AG08396 (cell line): ENCODE data around the gene UBB.
"Not testable (repeated sequence)": the region's sequence is repeated elsewhere in the genome, so short reads cannot be mapped to it uniquely, and the experiment has no call there.

Experiments
- DNase-seq: peaks from one replicate; pipeline ENCODE4 v3.0.0; 2012; ENCODE audit warnings: low spot score, mixed read lengths

Gene UBB

DNA sequence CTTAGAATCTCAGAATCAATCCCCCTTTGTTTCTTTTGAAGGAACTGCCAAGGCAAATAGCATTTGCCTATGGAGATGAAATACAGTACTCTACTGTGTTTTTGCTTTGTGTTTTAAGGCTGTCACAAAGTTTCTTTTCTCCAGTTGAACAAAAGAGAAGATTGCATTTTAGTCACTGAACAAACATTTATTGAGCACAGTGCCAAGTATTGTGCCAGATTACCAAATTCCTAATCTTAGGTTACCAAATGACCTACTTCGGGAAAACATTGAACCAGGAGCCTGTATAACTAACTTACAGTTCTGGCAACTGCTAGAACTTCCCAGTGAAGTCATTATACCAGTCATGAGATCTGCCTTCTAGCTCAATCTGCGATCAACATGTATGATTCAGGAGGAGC, 3.0 kb upstream of the UBB start:
- peak; percentile 46 for DNase-seq

DNA sequence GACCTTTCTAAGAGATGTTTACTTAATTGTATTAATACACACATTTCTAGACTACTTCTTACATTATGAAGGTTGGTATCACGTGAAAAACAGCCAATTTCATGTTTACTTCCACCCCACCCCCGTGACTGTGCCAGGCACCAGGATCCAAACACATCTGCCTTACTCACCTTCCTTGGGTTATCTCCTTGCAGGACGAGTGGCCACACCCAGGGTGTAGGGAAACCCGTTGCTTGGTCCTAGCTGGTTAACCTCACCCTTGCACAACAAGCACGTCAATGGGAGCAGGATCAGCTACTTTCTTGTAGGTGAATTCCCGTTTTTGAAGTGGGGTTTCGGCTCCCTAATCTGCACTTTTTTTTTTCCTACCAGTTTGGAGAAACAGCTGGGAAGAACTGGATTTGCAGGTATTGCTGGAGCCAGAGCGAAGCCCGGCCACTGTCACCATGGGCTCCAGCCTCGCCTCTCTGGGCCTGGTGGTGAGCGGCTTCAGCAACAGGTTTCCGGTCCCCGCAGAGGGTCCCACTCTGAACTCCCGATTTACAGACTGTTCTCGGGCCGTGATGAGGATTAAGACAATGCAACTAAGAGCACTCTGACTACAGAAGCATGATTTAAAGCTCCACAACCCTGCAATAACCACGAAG, 2.1 kb upstream of the UBB start:
- no peak for DNase-seq

DNA sequence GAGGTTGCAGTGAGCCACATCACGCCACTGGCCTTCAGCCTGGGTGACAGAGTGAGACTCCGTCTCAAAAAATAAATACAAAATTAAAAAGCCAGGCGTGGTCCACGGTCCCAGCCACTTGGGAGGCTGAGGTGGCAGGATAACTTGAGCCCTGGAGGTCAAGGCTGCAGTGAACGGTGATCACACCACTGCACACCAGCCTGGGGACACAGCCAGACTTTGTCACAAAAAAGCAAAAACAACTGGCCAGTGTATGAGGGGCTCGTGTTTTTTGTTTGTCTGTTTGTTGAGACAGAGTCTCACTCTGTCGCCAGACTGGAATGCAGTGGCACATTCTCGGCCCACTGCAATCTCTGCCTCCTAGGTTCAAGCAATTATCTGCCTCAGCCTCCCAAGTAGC, 1.2 kb upstream of the UBB start:
- DNase-seq: no peak

DNA sequence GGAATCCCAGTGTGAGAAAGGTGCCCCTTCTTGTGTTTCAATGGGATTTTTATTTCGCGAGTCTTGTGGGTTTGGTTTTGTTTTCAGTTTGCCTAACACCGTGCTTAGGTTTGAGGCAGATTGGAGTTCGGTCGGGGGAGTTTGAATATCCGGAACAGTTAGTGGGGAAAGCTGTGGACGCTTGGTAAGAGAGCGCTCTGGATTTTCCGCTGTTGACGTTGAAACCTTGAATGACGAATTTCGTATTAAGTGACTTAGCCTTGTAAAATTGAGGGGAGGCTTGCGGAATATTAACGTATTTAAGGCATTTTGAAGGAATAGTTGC, 567 bp downstream of the UBB start:
- DNase-seq: no peak

DNA sequence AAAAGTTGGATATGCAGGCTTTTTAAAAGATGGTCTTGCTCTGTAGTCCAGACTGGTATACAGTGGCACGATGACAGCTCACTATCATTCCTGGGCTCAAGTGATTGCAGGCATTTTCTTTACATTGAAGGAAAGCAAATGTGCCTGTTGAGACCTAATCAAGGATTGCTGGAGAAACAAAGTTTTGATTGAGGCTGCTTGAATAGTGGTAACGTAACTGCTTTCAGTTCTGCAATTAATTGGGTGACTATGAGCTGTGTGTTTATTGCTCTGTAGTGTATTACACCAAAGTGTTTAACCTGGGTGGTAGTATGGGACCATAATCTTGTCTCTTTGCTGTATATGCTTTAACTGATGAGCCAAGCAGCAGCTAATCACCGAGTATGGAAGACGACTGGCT, 2.3 kb downstream of the UBB start:
- DNase-seq: no peak

DNA sequence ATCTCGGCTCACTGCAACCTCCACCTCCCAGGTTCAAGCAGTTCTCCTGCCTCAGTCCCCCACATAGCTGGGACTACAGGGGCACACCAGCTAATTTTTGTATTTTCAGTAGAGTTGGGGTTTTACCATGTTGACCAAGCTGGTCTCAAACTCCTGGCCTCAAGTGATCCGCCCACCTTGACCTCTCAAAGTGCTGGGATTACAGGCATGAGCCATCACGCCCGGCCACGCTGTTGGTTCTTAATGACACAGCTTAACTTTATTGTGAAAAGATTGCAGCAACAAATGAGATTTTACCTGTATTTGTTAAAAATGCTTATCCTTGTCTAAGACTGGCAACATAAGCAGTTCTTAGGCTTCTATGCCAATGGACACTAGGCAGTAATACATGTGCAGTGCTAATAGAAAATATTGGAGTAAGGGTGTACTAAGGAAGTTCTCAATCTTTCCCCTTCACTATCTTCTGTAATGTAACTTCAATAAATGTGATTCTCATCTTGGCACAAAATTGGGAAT, 2.9 kb downstream of the UBB start:
- DNase-seq: no peak

DNA sequence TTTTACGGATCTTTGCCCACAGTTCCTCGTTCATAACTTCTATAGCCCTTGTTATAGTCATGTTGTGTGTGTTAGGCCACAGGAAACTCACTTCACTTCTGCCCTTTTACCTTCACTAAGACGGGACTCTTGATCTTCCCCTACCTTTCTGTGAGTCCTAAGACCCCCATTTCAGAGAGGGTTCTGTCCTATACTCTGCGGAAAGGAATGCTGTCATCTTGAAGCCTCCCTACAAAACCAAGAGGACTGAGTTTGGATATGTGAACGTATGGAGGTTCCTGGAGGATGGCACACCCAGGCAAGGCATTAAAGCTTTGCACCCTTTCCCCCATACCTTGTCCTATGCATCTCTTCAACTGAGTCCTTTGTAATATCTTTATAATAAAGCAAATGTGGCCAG, 3.7 kb downstream of the UBB start:
- DNase-seq: no peak

DNA sequence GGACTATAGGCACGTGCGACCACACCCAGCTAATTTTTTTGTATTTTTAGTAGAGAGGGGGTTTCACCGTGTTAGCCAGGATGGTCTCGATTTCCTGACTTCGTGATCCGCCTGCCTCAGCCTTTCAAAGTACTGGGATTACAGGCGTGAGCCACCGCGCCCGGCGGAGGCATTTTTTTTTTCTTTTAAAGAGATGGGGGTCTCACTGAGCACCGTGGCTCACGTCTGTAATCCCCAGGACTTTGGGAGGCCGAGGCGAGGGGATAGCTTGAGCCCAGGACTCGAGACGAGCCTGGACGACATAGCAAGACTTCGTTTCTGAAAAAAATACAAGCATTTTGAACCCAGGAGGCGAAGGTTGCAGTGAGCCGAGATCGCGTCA, 5.2 kb downstream of the UBB start:
- not testable (repeated sequence) for DNase-seq

DNA sequence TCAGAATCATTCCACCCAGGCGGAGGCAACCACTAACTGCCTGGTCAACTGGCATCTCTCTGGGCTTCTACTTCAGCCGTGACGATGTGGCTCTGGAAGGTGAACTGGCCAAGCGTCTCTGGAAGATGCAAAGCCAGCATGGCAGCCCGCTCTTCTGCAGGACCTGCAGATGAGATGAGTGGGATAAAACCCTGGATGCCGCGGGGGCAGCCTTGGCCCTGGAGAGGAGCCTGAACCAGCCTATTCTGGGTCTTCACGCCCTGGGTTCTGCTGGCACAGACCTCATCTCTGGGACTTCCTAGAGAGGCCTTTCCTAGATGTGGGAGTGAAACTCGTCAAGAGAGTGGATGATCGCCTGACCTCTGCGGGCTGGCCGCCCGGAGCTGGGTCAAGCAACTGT, 10.6 kb downstream of the UBB start:
- DNase-seq: no peak

DNA sequence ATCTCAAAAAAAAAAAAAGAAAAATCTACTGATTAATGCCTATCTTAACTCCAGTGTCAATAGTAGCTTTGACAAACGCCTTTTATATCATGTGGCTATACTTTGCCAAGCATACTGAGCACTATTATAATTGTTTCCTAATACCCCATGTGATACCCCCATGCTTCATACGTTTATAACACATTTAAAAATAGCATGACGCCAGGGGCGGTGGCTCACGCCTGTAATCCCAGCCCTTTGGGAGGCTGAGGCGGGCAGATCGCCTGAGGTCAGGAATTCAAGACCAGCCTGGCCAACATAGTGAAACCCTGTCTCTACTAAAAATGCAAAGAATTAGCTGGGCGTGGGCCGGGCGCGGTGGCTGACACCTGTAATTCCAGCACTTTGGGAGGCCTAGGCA, 11.6 kb downstream of the UBB start:
- not testable (repeated sequence) for DNase-seq

DNA sequence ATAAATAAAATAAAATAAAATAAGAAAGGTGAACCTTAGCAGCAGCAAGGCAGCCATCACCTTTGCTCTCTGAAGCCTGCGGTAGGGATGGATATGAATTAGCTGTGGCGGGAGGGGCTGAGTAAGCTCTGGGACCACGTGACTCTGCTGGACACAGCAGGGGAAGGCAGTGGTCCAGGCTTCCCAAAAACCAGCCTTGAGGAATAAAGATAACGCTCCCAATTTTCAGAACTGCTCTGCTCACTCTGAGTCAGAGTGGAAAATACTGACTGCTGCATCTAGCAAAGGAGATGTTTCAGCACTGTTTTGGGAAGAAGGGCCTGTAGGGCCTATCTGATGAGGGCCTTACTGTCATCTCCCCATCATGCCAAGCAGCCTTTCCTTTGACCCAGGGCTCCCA, 15.0 kb downstream of the UBB start:
- peak; percentile 12 for DNase-seq

DNA sequence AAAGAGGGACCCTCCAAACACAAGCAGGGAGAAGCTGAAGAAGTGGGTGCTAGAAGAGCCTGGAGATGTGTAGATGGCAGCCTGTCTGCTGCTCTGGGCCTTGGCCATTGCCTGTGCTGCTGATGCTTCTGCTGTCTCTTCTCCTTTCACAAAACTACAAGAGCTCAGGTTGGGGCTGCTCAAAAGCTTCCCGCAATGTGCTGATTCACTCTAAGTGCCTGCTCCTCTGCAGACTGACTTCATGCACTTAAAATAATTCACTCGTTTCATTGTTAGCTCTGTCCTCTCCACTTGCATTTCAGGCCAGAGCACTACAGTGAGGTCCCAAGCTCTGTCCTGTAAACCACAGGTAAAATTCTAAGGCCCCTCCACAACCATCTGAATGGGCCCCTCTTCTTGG, 15.8 kb downstream of the UBB start:
- DNase-seq: not testable (repeated sequence)

DNA sequence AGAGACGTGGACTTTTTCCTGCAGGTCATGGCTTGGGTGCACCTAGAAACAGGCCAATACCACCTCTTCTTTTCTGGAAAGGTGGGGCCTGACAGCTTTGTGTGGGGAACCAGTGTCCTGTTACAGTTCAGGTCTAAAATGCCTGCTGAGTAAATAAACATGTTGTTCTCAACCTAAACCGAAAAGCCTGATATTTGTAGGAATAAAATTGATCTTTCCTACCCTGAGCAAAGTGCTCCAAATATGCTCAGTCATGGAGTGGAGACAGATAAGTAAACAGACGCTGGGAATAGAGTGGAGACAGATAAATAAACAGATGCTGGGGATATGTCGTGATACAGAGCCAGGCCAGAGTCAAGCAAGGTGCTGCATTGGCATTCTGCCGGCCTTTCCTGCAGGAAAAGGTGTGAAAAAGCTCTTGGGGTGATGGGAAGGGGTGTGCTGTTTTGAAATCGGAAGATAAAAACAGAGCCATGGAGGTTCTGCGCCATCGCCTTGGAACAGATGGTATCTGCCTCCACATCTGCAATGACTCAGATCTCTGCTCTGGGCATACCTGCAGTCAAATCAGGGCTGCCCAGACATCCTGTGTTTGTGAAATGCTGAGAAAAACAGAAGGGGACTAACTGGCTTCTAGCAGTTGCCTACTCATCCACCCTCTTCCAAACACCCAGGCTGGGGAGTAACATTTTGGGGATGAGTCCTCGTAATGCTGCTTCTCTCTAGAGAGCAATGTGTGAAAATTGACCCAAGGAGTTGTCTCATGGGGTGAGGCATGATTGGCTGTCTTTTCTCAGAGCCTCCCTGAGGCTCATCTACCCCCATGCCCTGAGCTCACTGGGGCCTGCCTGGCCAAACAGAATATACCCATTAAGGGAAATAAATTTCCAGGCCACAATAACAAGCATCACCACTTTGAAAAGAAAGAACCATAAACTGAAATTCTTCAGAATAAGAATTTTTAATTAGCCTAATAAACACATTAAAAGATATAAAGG, 17.7 kb downstream of the UBB start:
- DNase-seq: no peak

DNA sequence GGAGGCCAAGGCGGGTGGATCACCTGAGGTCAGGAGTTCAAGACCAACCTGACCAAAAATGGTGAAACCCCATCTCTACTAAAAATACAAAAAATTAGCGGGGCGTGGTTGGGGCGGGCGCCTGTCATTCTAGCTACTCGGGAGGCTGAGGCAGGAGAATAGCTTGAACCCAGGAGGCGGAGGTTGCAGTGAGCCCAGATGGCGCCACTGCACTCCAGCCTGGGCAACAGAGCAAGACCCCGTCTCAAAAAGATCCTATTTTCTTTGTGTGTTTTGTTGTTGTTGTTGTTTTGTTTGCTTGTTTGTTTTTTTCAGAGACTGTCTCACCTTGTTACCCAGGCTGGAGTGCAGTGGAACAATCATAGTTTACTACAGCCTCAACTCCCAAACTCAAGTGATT, 23.0 kb downstream of the UBB start:
- DNase-seq: not testable (repeated sequence)

DNA sequence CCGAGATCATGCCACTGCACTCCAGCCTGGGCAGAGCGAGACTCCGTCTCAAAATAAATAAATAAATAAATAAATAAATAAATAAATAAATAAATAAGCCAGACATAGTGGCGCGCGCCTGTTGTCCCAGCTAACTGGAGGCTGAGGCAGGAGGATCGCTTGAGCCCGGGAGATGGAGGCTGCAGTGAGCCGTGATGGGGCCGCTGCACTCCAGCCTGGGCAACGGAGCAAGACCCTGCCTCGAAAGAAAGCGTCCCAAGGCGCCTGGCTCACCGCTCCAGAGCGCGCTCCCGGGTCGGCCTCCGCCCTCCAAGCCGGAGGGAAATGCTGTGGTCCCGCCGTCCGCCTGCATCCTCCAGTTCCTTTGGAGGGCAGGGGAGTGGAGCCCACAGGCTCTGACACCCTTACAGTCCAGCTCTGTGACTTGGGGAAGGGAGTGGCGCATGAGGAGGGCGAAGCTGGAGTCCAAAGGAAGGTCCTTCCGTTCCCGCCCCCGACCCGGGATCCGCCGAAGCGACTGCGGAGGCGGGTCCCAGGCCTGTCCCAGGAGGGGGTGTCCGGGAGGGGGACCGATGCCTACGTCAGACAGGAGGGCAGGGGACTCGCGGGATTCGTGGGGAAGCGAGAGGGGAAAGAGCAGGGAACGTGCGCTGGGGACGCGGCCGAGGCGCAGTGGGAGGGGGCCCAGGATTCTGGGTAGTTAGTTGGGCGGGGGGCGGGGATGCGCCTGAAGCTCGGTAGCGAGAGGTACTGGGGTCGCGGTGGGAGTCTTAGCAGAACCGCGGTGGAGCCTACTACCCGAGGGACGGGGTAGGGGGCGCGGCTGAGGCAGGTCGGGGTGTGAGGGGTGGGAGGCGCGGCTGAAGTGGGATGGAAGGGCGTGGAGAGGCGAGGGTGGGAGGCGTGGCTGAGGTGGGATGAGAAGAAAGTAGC, 26.1 kb downstream of the UBB start:
- DNase-seq: peak; percentile 40

DNA sequence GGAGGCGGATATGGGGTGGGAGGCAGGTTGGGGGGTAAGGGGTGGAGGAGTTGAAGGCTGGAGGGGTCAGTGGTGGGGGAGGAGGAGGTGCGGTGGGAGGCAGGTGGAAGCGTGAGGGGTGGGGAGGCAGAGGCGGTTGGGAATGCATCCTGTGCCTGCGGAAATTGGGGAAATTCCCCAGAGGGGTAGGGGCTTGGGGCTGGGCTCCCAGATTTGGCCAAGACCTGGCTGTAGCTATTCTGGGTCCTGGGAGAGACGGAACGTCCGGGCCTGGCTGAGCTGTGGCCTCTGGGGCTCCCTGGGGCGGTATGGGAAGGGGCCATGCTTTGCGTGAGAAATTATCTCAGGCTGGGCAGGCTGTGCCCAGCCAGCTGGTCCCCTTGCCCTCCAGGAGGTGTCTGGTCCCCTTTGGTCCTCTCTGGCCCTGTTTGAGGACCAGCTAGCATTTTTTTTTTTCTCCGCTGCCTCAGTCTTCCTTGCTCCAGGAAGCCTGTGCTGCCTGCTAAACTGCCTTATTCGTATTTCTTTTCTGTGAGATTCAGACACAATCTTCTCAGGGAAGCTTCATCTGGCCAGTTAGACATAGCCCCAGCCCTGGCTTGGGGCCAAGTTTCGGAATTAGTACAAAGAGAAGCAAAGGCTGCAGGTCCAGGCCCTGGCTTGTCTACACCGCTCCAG, 27.2 kb downstream of the UBB start:
- DNase-seq: no peak

DNA sequence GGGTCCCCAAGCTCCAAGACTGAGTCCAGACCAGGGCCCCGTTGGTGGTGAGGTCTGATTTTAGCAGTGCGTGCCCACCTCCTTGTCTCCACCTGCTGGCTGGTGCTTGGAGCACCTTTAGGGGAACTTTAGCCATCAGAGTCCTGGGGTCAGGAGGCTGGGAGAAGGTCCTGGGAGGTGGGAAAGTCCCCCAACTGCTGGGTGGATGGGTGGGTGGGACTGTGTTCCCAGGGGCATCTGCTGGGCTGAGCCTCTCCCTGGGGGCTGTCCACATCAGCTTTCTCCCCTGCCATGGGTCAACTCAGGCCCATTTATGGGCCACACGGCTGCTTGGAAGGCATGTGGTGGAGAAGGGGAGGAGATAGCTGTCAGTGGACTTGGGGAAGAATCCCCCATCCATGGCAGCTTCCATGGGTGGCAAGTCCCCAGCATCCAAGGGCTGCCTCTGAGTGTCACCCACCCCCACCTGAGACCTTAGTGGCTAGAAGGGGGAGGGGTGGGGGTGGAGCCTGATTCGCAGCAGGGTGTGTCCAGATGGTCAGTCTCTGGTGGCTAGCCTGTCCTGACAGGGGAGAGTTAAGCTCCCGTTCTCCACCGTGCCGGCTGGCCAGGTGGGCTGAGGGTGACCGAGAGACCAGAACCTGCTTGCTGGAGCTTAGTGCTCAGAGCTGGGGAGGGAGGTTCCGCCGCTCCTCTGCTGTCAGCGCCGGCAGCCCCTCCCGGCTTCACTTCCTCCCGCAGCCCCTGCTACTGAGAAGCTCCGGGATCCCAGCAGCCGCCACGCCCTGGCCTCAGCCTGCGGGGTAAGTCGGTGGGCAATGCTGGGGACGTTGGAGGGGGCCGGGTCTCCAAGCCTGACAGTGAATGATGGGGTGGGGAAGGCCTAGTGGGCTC, 34.4 kb downstream of the UBB start, which contains the start of gene TRPV2:
TSS of gene TRPV2 (plus strand) at position 541 of the 894 bp plus-strand sequence. CDS start 2,098 bp downstream, outside the sequence.
- no peak for DNase-seq

DNA sequence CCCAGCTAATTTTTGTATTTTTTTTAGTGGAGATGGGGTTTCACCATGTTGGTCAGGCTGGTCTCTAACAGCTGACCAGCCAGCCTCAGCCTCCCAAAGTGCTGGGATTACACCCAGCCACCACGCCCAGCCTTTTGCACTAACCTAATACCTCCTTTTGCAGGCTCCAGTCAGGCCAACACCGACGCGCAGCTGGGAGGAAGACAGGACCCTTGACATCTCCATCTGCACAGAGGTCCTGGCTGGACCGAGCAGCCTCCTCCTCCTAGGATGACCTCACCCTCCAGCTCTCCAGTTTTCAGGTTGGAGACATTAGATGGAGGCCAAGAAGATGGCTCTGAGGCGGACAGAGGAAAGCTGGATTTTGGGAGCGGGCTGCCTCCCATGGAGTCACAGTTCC, 36.5 kb downstream of the UBB start:
- DNase-seq: no peak

DNA sequence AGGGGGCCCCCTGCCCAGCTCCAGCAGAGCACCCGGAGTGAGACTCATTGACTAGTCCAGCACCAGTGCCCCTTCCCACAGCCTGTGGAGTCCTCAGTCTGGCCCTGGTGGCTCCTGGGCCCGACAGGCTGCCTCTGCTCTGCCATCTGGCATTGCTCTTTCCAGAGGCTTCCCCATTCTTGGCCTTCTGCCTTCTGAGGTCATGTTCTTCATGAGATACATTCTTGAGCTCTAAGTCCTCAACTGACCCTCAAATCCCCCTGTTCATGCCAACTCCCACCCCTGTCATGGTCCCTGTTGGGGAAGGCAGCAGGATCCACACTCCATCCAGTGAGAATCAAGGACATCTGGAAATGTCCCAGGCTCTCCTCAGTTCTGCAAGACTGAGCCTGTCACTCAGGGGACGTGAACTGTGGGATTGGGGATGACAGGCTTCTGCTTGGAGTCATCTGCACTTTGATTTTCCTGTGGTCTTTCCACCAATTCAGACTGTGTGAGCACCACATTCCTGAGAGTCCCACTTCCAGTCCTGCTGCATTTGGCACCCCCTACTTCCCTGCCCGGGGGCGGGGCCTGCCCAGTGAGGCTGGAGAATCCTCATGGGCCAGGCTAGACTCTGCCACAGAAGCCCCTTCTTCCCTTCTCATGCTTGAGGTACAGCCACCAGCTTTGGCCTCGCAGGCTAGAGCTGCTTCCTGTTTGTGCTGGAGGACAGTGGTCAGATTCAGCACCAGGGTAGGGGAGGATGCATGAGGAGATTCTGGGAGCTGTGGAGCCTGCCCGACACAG, 37.2 kb downstream of the UBB start:
- no peak for DNase-seq

DNA sequence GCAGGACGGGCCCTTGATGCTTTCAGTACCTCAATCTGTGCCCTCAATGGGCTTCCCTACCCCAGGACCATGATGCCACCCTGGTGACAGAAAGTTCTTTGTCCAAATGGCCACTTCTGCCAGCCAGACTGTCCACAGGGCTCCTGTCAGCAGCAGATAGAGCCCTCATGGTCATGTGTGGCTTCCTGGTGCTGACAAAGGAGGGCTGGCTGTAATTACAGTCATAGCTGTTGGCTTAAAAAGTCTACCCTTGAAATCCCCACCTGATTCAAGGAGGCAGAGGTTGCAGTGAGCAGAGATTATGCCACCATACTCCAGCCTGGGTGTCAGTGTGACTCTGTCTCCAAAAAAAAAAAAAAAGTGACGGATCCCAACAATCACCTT, 37.8 kb downstream of the UBB start:
- DNase-seq: no peak
